ENCODE results near the gene C20orf96.

C20orf96 gene

DNA sequence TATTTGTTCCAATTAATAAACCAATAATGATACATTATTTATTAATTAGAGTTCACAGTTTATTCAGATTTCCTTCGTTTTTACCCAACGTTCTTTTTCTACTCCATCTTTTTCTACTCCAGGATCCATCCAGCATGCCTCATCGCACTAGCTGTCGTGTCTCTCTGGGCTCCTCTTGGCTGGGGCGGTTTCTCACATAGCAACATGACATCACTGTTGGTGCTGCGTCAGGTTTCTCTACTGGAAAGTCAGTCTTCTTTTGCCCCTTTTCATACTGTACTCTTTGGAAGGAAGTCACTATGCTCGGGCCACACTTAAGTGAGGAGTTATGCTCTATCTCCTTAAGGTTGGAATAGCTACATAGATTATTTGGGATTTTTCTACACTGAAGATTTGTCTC, 21.1 kb upstream of the C20orf96 start:
- TF ChIP-seq CTCF (IDR thresholded peaks at IDR 0.05; ENCODE audit: borderline replicate concordance, control extremely low read depth, extremely low read depth, insufficient read depth, missing control alignments), result no peak
- in situ Hi-C loops (cut with MboI; ENCODE audit: low sequenced_read_pairs, unreplicated experiment), result no loop called here
- no peak for DNase-seq (ENCODE audit: low spot score)

- TF ChIP-seq CTCF (IDR thresholded peaks at IDR 0.05; ENCODE audit: borderline replicate concordance, control extremely low read depth, extremely low read depth, insufficient read depth, missing control alignments), result no peak
- in situ Hi-C loops (cut with MboI; ENCODE audit: low sequenced_read_pairs, unreplicated experiment), result no loop called here
- DNase-seq (ENCODE audit: low spot score), result no peak
These were observed 20.1 kb upstream of the C20orf96 start for GRCh38 chr20:310645-311044.

- in situ Hi-C loops (cut with MboI; ENCODE audit: low sequenced_read_pairs, unreplicated experiment), result no loop called here
- TF ChIP-seq CTCF (IDR thresholded peaks at IDR 0.05; ENCODE audit: borderline replicate concordance, control extremely low read depth, extremely low read depth, insufficient read depth, missing control alignments), result no peak
- DNase-seq (ENCODE audit: low spot score), result peak; percentile 95
These were observed 19.5 kb upstream of the C20orf96 start for GRCh38 chr20:309841-310644.

GRCh38 chr20:309306-309840, 18.8 kb upstream of the C20orf96 start:
- DNase-seq (ENCODE audit: low spot score), result no peak
- no peak for TF ChIP-seq CTCF (IDR thresholded peaks at IDR 0.05; ENCODE audit: borderline replicate concordance, control extremely low read depth, extremely low read depth, insufficient read depth, missing control alignments)
- in situ Hi-C loops (cut with MboI; ENCODE audit: low sequenced_read_pairs, unreplicated experiment), result no loop called here

DNA sequence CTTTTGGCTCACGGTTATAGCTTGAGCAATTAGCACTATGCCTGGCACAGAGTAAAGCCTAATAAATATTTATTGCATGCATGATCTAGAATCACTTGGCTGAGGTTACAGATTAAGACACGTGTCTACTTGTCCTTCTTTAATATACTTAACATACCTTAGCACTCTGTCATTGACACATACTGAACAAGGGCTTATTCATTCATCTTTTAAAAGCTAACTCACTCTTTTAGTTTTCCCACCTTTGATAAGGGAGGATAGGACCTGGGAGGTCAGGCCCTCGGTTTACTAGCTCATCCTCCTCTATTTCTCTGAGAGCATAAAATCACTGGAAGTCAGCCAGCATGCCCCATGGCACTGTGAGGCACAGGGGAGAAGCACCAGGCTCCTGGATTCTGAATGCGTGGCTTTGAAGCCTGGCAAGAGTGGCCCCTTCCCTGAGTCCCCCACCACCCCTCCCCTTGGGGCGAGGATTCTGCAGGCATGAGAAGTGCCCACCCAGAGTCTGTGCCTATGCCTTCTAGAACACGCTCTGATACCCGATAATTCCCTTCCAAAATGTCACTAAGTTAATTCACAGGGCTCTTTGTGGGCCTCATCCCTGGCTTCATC, 18.0 kb upstream of the C20orf96 start:
- in situ Hi-C loops (cut with MboI; ENCODE audit: low sequenced_read_pairs, unreplicated experiment), result no loop called here
- TF ChIP-seq CTCF (IDR thresholded peaks at IDR 0.05; ENCODE audit: borderline replicate concordance, control extremely low read depth, extremely low read depth, insufficient read depth, missing control alignments), result no peak
- no peak for DNase-seq (ENCODE audit: low spot score)

DNA sequence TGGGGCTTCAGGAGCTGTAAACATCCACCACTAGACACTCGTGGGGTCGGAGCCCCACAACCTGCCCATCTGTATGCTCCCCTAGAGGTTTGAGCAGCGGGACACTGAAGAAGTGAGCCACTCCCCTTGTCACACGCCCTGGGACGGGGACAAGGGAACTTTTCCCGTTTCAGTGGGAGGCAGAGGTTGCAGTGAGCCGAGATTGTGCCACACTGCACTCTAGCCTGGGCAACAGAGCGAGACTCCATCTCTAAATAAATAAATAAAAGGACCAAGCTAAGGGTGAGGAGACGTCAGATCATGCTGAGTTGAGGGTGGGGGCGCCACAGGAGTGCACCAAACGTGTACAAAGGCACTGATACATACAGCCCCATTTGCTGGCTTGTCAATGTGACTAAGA, 15.2 kb upstream of the C20orf96 start:
- in situ Hi-C loops (cut with MboI; ENCODE audit: low sequenced_read_pairs, unreplicated experiment), result no loop called here
- no peak for DNase-seq (ENCODE audit: low spot score)
- TF ChIP-seq CTCF (IDR thresholded peaks at IDR 0.05; ENCODE audit: borderline replicate concordance, control extremely low read depth, extremely low read depth, insufficient read depth, missing control alignments), result no peak

All from GM13976 (cell line).